Mesenchymal stem cell (in vitro differentiated cells and primary cell): Measurements from ENCODE around the gene KDM4C.

Experiments used
- DNase-seq: peaks from one replicate; pipeline ENCODE4 v3.0.0-alpha.2; 2013
- H2AFZ ChIP-seq: one replicate; pipeline ENCODE4 v1.6.1; 2013; ENCODE audit warnings: low read depth, mild to moderate bottlenecking, control low read depth, inconsistent platforms, low read length, moderate library complexity
- H2AK5ac ChIP-seq: 2 replicates; pipeline ENCODE4 v1.6.1; 2013; ENCODE audit warnings: low read length, moderate library complexity, mild to moderate bottlenecking, inconsistent platforms; ENCODE audit not compliant: severe bottlenecking
- H2BK120ac ChIP-seq: one replicate; pipeline ENCODE4 v1.6.1; 2013; ENCODE audit warnings: low read depth, mild to moderate bottlenecking, inconsistent platforms, low read length, moderate library complexity
- H2BK12ac ChIP-seq, 2 experiments: one replicate each; pipeline ENCODE4 v1.6.1; 2013; ENCODE audit warnings: inconsistent platforms in 2 of 2, low read length in 2 of 2, mild to moderate bottlenecking in 2 of 2, moderate library complexity in 2 of 2, control low read depth in 1 of 2
- H2BK15ac ChIP-seq: one replicate; pipeline ENCODE4 v1.6.1; 2013; ENCODE audit warnings: mild to moderate bottlenecking, low read depth, inconsistent platforms; ENCODE audit not compliant: poor library complexity, severe bottlenecking
- H2BK5ac ChIP-seq: 2 replicates; pipeline ENCODE4 v1.6.1; 2013; ENCODE audit warnings: low read depth, mild to moderate bottlenecking, low read length, control low read depth, inconsistent platforms; ENCODE audit not compliant: poor library complexity, severe bottlenecking
- H3K14ac ChIP-seq, 2 experiments: one replicate each; pipeline ENCODE4 v1.6.1; 2013; ENCODE audit warnings: inconsistent platforms in 2 of 2, low read length in 2 of 2, control low read depth in 1 of 2, mild to moderate bottlenecking in 1 of 2, moderate library complexity in 1 of 2
- H3K18ac ChIP-seq, 2 experiments: one replicate each; pipeline ENCODE4 v1.6.1; 2013; ENCODE audit warnings: inconsistent platforms in 2 of 2, low read length in 2 of 2, control low read depth in 1 of 2, low read depth in 1 of 2, mild to moderate bottlenecking in 1 of 2
- H3K23ac ChIP-seq, 2 experiments: one replicate each; pipeline ENCODE4 v1.6.1; 2013; ENCODE audit warnings: inconsistent platforms in 2 of 2, low read length in 2 of 2, mild to moderate bottlenecking in 2 of 2, moderate library complexity in 2 of 2, control low read depth in 1 of 2
- H3K27ac ChIP-seq: 2 replicates; pipeline ENCODE4 v1.5.1; 2013; ENCODE audit warnings: mild to moderate bottlenecking, moderate library complexity, low read length, control low read depth, inconsistent platforms; ENCODE audit not compliant: poor library complexity, severe bottlenecking
- H3K27me3 ChIP-seq, 2 experiments: 2 replicates each; pipeline versions ENCODE4 v1.6.1 to v1.7.0; 2013; ENCODE audit warnings: low read length in 2 of 2, mild to moderate bottlenecking in 2 of 2, moderate library complexity in 2 of 2, control low read depth in 1 of 2, inconsistent platforms in 1 of 2; ENCODE audit not compliant: control insufficient read depth in 1 of 2, insufficient read depth in 1 of 2
- H3K36me3 ChIP-seq, 2 experiments: 2 replicates each; pipeline versions ENCODE4 v1.6.1 to v1.7.0; 2013; ENCODE audit warnings: low read length in 2 of 2, control low read depth in 1 of 2, inconsistent platforms in 1 of 2, low read depth in 1 of 2, mild to moderate bottlenecking in 1 of 2; ENCODE audit not compliant: insufficient read depth in 2 of 2, control insufficient read depth in 1 of 2
- H3K4ac ChIP-seq, 2 experiments: one replicate each; pipeline ENCODE4 v1.6.1; 2013; ENCODE audit warnings: inconsistent platforms in 2 of 2, low read length in 2 of 2, mild to moderate bottlenecking in 2 of 2, moderate library complexity in 2 of 2, control low read depth in 1 of 2, low read depth in 1 of 2
- H3K4me1 ChIP-seq: 2 replicates; pipeline ENCODE4 v1.6.1; 2013; ENCODE audit warnings: low read depth, low read length, control low read depth; ENCODE audit not compliant: control insufficient read depth, insufficient read depth
- H3K4me2 ChIP-seq: 2 replicates; pipeline ENCODE4 v1.6.1; 2013; ENCODE audit warnings: low read length, mild to moderate bottlenecking, inconsistent platforms; ENCODE audit not compliant: poor library complexity, severe bottlenecking
- H3K4me3 ChIP-seq, 2 experiments: 2 replicates each; pipeline versions ENCODE4 v1.5.1 to v1.7.0; 2013; ENCODE audit warnings: low read length in 2 of 2, mild to moderate bottlenecking in 2 of 2, control low read depth in 1 of 2, low read depth in 1 of 2; ENCODE audit not compliant: insufficient read depth in 1 of 2
- H3K79me1 ChIP-seq: replicated peaks from 2 replicates; pipeline ENCODE4 v1.6.1; 2013; ENCODE audit warnings: mild to moderate bottlenecking, control low read depth, low read length, inconsistent platforms; ENCODE audit not compliant: poor library complexity, severe bottlenecking
- H3K9ac ChIP-seq: 2 replicates; pipeline ENCODE4 v1.7.0; 2013; ENCODE audit warnings: mild to moderate bottlenecking, low read length, moderate library complexity
- H3K9me3 ChIP-seq: 2 replicates; pipeline ENCODE4 v1.7.0; 2013; ENCODE audit warnings: mild to moderate bottlenecking, low read length; ENCODE audit not compliant: control insufficient read depth
- H4K8ac ChIP-seq: one replicate; pipeline ENCODE4 v1.6.1; 2013; ENCODE audit warnings: inconsistent platforms, mild to moderate bottlenecking, low read length, moderate library complexity
- H4K91ac ChIP-seq: one replicate; pipeline ENCODE4 v1.6.1; 2013; ENCODE audit warnings: mild to moderate bottlenecking, low read length, inconsistent platforms
- WGBS: methylation state at CpG from one replicate; pipeline ENCODE4 v1.1.7; 2013; ENCODE audit warnings: mixed read lengths; 5-methylcytosine and 5-hydroxymethylcytosine counted together

The KDM4C gene

DNA sequence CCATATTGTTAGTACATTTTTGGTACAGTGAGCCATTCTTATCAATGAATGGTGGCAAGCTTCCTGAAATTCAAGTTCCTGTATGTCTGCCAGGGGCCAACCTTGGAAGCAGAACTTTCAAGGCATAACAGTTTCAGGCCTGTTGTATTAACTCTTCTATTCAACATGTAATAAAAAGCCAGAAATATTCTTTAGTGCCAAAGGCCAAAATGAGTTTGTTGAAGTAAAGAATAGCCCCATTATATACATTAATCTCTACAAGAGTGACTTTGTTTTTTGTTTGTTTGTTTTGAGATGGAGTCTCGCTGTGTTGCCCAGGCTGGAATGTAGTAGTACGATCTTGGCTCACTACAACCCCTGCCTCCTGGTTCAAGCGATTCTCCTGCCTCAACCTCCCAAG, 321.3 kb downstream of the KDM4C start:
- 100% methylated on average over 3 of the region's 3 CpGs for WGBS
- Histone ChIP-seq H2BK5ac (no peak overlapping the region), H4K91ac (no peak overlapping the region), H2AK5ac (no peak overlapping the region), H3K9ac (no peak overlapping the region), H3K4me2 (no peak overlapping the region), H2BK120ac (no peak overlapping the region), H3K18ac (no peak overlapping the region), H3K23ac (no peak overlapping the region), H2BK15ac (no peak overlapping the region), H3K27ac (no peak overlapping the region), H3K27me3 (no peaks in the 10 kb centered on the region), H3K9me3 (no peaks in the 10 kb centered on the region), H4K8ac (no peak overlapping the region), H3K4me3 (no peak overlapping the region), H3K4me1 (no peaks in the 10 kb centered on the region), H3K14ac (no peak overlapping the region), H3K36me3 (peaks cover 0 to 24% of the 10 kb centered on the region in 2 experiments), H3K4ac (no peak overlapping the region), H3K79me1 (no peaks in the 10 kb centered on the region), H2AFZ (no peak overlapping the region), H2BK12ac (no peak overlapping the region)
- no peak for DNase-seq

DNA sequence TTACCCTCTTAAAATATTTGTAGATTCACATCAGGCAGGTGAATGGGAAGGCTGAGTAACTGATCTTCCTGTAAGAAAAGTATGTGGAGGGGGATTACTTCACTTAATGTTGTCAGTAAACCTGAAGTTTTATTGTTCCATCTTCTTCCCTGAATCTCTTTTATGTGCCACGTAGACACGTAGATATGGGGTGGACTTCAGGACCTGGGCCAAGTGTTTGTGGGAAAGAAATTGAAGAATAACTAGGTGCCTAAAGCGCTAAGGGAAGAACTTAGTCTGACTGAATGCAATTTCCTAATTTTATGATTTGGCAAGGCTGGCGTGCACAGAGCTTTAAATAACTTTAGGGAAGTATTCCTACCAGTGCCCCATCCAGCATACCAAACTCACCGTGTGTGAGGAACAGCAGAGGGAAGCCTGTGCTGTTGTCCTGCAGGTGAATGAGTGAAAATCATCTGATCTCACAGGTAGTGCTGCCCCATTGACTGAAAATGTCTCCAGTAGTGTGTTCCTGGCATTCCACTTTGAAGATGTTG, 323.4 kb downstream of the KDM4C start:
- H3K27ac ChIP-seq: no peak overlapping the region
- no peak overlapping the region for H3K4me2 ChIP-seq
- no peak overlapping the region for H2AK5ac ChIP-seq
- H2AFZ ChIP-seq: no peak overlapping the region
- no peak overlapping the region for H4K91ac ChIP-seq
- no peak overlapping the region for H3K23ac ChIP-seq
- H3K9me3 ChIP-seq: no peaks in the 10 kb centered on the region
- H3K4me3 ChIP-seq: no peak overlapping the region
- peaks cover 0 to 21% of the 10 kb centered on the region in 2 experiments for H3K36me3 ChIP-seq
- no peak overlapping the region for H2BK5ac ChIP-seq
- no peak for DNase-seq
- H3K27me3 ChIP-seq: no peaks in the 10 kb centered on the region
- 95% methylated on average over 5 of the region's 5 CpGs for WGBS
- H2BK15ac ChIP-seq: no peak overlapping the region
- no peak overlapping the region for H3K9ac ChIP-seq
- H3K4me1 ChIP-seq: no peaks in the 10 kb centered on the region
- H3K18ac ChIP-seq: no peak overlapping the region
- no peak overlapping the region for H2BK120ac ChIP-seq
- H4K8ac ChIP-seq: no peak overlapping the region
- no peak overlapping the region for H3K4ac ChIP-seq
- no peak overlapping the region for H2BK12ac ChIP-seq
- H3K79me1 ChIP-seq: peaks cover 1% of the 10 kb centered on the region
- no peak overlapping the region for H3K14ac ChIP-seq

GRCh38 chr9:7083192-7083591, 325.4 kb downstream of the KDM4C start:
- Histone ChIP-seq H3K79me1 (peaks cover 1% of the 10 kb centered on the region), H3K18ac (no peak overlapping the region), H2BK120ac (no peak overlapping the region), H3K23ac (no peak overlapping the region), H3K27ac (no peak overlapping the region), H3K4ac (no peak overlapping the region), H3K9me3 (no peaks in the 10 kb centered on the region), H3K4me3 (no peak overlapping the region), H4K8ac (no peak overlapping the region), H3K9ac (no peak overlapping the region), H4K91ac (no peak overlapping the region), H2BK12ac (no peak overlapping the region), H2AFZ (no peak overlapping the region), H2BK15ac (no peak overlapping the region), H3K27me3 (no peaks in the 10 kb centered on the region), H3K4me2 (no peak overlapping the region), H3K36me3 (peaks cover 3 to 11% of the 10 kb centered on the region in 2 experiments), H3K4me1 (peaks cover 1% of the 10 kb centered on the region), H2AK5ac (no peak overlapping the region), H2BK5ac (no peak overlapping the region), H3K14ac (no peak overlapping the region)
- DNase-seq: no peak
- 93% methylated on average over 1 of the region's 1 CpG for WGBS

DNA sequence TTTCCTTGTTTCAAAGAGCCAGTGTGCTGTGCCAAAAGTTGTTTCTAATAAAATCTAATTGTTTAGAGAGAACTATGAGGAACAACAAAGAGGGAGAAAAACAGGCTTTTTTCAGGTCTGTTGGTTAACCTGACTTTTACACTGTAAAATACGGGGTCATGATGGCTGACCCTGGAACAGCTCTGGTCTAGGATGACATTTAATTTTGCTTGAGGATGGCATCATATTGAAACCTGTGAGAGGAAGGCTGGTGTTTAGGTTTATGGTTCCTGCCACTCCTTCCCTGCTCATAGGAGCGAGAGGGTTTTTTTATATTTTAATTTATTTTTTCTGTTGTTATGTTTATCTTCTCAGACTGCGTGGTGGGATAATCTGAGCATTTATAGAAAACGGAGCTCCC, 327.6 kb downstream of the KDM4C start:
- no peak overlapping the region for H2BK12ac ChIP-seq
- H3K4me3 ChIP-seq: no peak overlapping the region
- H3K9me3 ChIP-seq: no peaks in the 10 kb centered on the region
- 98% methylated on average over 4 of the region's 4 CpGs for WGBS
- no peak overlapping the region for H2BK15ac ChIP-seq
- no peak overlapping the region for H2BK120ac ChIP-seq
- H3K4me2 ChIP-seq: no peak overlapping the region
- no peak overlapping the region for H2AK5ac ChIP-seq
- H3K36me3 ChIP-seq: peaks cover 3 to 9% of the 10 kb centered on the region in 2 experiments
- no peak overlapping the region for H2BK5ac ChIP-seq
- no peak overlapping the region for H3K27ac ChIP-seq
- H2AFZ ChIP-seq: no peak overlapping the region
- H4K8ac ChIP-seq: no peak overlapping the region
- peaks cover 1% of the 10 kb centered on the region for H3K4me1 ChIP-seq
- no peak overlapping the region for H3K4ac ChIP-seq
- peaks cover 1% of the 10 kb centered on the region for H3K79me1 ChIP-seq
- H3K27me3 ChIP-seq: no peaks in the 10 kb centered on the region
- no peak overlapping the region for H3K14ac ChIP-seq
- DNase-seq: no peak
- H3K9ac ChIP-seq: no peak overlapping the region
- no peak overlapping the region for H3K23ac ChIP-seq
- H4K91ac ChIP-seq: no peak overlapping the region
- no peak overlapping the region for H3K18ac ChIP-seq
